Measurements from ENCODE around the gene SIPA1L3. TPM values are rescaled to one million over a fixed set of nuclear protein-coding genes. Genes with fewer than 3 reads are reported as not detected.

Gene SIPA1L3
- polyA plus RNA-seq, 1 donor from 2014 or later = 2.8 TPM

DNA sequence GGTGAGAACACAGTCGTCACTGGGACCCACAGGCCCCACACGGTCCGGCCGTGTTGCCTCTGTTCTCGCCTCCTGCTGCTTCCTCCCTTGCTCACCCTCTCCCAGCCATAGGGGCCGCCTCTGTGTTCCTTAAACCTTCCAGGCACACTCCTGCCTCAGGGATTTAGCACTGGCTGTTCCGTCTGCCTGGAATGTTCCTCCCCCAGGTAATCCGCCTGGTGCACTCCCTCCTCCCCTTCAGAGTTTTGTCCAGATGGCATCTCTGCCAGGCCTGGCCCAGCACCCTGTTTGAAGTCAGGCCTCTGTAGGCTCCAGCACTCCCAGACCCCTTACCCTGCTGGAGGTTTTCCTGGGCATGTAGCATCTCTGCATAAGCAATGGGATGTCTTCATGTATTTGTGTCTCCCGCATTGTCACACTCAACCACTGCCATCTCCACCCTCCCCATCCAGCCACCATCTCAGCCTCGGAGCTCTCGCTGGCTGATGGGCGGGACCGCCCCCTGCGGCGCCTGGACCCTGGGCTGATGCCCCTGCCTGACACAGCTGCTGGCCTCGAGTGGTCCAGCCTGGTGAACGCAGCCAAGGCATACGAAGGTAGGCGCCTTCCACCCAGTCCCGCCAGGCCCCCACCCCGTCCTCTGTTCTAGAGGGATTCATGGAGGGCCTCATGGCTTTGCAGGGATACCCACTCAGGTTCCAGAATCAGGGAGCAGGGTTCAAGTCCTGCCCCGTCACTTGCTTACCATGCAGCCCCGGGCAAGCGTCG, 291.1 kb downstream of the SIPA1L3 start:
- Histone ChIP-seq H2AFZ (ENCODE audit: low read depth, low read length) (no peak overlapping the region), H3K9me2 (ENCODE audit: insufficient read depth, low read length) (no peaks in the 10 kb centered on the region), H3K79me2 (replicated peaks; ENCODE audit: insufficient read depth, low read length) (no peaks in the 10 kb centered on the region), H4K20me1 (ENCODE audit: insufficient read depth) (no peaks in the 10 kb centered on the region), H3K27me3 (ENCODE audit: insufficient read depth, low read depth, low read length) (no peaks in the 10 kb centered on the region), H3K36me3 (ENCODE audit: insufficient read depth, low read length) (no peaks in the 10 kb centered on the region), H3K27ac (ENCODE audit: low read length) (no peak overlapping the region), H3K4me2 (ENCODE audit: low read length) (no peak overlapping the region), H3F3A (ENCODE audit: insufficient read depth, low read length, poor library complexity, severe bottlenecking) (no peaks in the 10 kb centered on the region), H3K4me3 (ENCODE audit: low read length) (no peak overlapping the region), H3K9me3 (ENCODE audit: low read length) (no peaks in the 10 kb centered on the region), H3K9ac (ENCODE audit: low read length) (no peak overlapping the region)
- TF ChIP-seq RAD21 (conservative IDR thresholded peaks at IDR 0.05) (no peak), TAF1 (IDR thresholded peaks at IDR 0.05; ENCODE audit: low read depth) (no peak), POLR2AphosphoS5 (IDR thresholded peaks at IDR 0.05) (no peak), SMC3 (conservative IDR thresholded peaks at IDR 0.05; ENCODE audit: poor library complexity) (no peak), EP300 (conservative IDR thresholded peaks at IDR 0.05; ENCODE audit: poor library complexity, severe bottlenecking) (no peak), MXI1 (conservative IDR thresholded peaks at IDR 0.05; ENCODE audit: poor library complexity, severe bottlenecking) (no peak), EZH2 (IDR thresholded peaks at IDR 0.05; ENCODE audit: borderline replicate concordance, insufficient read depth, low read length, poor library complexity, severe bottlenecking) (no peak)
- TF ChIP-seq, protein P1, sequence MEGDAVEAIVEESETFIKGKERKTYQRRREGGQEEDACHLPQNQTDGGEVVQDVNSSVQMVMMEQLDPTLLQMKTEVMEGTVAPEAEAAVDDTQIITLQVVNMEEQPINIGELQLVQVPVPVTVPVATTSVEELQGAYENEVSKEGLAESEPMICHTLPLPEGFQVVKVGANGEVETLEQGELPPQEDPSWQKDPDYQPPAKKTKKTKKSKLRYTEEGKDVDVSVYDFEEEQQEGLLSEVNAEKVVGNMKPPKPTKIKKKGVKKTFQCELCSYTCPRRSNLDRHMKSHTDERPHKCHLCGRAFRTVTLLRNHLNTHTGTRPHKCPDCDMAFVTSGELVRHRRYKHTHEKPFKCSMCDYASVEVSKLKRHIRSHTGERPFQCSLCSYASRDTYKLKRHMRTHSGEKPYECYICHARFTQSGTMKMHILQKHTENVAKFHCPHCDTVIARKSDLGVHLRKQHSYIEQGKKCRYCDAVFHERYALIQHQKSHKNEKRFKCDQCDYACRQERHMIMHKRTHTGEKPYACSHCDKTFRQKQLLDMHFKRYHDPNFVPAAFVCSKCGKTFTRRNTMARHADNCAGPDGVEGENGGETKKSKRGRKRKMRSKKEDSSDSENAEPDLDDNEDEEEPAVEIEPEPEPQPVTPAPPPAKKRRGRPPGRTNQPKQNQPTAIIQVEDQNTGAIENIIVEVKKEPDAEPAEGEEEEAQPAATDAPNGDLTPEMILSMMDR (IDR thresholded peaks at IDR 0.05; ENCODE audit: poor library complexity, severe bottlenecking) = no peak
- TF ChIP-seq, protein P2, sequence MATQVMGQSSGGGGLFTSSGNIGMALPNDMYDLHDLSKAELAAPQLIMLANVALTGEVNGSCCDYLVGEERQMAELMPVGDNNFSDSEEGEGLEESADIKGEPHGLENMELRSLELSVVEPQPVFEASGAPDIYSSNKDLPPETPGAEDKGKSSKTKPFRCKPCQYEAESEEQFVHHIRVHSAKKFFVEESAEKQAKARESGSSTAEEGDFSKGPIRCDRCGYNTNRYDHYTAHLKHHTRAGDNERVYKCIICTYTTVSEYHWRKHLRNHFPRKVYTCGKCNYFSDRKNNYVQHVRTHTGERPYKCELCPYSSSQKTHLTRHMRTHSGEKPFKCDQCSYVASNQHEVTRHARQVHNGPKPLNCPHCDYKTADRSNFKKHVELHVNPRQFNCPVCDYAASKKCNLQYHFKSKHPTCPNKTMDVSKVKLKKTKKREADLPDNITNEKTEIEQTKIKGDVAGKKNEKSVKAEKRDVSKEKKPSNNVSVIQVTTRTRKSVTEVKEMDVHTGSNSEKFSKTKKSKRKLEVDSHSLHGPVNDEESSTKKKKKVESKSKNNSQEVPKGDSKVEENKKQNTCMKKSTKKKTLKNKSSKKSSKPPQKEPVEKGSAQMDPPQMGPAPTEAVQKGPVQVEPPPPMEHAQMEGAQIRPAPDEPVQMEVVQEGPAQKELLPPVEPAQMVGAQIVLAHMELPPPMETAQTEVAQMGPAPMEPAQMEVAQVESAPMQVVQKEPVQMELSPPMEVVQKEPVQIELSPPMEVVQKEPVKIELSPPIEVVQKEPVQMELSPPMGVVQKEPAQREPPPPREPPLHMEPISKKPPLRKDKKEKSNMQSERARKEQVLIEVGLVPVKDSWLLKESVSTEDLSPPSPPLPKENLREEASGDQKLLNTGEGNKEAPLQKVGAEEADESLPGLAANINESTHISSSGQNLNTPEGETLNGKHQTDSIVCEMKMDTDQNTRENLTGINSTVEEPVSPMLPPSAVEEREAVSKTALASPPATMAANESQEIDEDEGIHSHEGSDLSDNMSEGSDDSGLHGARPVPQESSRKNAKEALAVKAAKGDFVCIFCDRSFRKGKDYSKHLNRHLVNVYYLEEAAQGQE (IDR thresholded peaks at IDR 0.05; ENCODE audit: borderline replicate concordance) = no peak

DNA sequence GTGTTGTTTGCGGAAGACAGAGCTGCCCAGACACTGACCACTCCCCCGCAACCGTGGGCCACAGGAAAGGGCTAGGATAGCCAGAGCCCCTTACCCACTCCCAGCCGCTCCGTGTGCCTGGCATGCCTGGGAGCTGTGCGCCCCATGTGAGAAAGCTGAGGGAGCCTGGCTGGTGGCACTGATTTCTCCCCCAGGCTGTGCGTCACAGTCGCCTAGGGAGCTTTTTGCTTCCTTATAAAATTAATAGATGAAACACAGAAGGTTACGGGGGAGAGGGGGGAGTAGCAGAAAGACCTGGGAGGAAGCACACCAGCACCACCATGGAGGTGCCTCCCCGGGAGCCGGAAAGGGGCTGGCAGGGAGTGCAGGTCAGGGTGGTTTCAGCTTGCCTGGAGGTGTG, 292.3 kb downstream of the SIPA1L3 start:
- Histone ChIP-seq H3K9ac (ENCODE audit: low read length) (no peak overlapping the region), H3K9me3 (ENCODE audit: low read length) (no peaks in the 10 kb centered on the region), H3F3A (ENCODE audit: insufficient read depth, low read length, poor library complexity, severe bottlenecking) (no peaks in the 10 kb centered on the region), H3K79me2 (replicated peaks; ENCODE audit: insufficient read depth, low read length) (no peaks in the 10 kb centered on the region), H4K20me1 (ENCODE audit: insufficient read depth) (no peaks in the 10 kb centered on the region), H3K4me3 (ENCODE audit: low read length) (no peak overlapping the region), H3K36me3 (ENCODE audit: insufficient read depth, low read length) (no peaks in the 10 kb centered on the region), H3K27me3 (ENCODE audit: insufficient read depth, low read depth, low read length) (no peaks in the 10 kb centered on the region), H2AFZ (ENCODE audit: low read depth, low read length) (no peak overlapping the region), H3K9me2 (ENCODE audit: insufficient read depth, low read length) (no peaks in the 10 kb centered on the region), H3K4me2 (ENCODE audit: low read length) (no peak overlapping the region), H3K27ac (ENCODE audit: low read length) (no peak overlapping the region)
- TF ChIP-seq, protein P2 (IDR thresholded peaks at IDR 0.05; ENCODE audit: borderline replicate concordance) = no peak
- TF ChIP-seq SMC3 (conservative IDR thresholded peaks at IDR 0.05; ENCODE audit: poor library complexity) (no peak), POLR2AphosphoS5 (IDR thresholded peaks at IDR 0.05) (no peak), RAD21 (conservative IDR thresholded peaks at IDR 0.05) (no peak), EZH2 (IDR thresholded peaks at IDR 0.05; ENCODE audit: borderline replicate concordance, insufficient read depth, low read length, poor library complexity, severe bottlenecking) (no peak), EP300 (conservative IDR thresholded peaks at IDR 0.05; ENCODE audit: poor library complexity, severe bottlenecking) (no peak), TAF1 (IDR thresholded peaks at IDR 0.05; ENCODE audit: low read depth) (no peak), MXI1 (conservative IDR thresholded peaks at IDR 0.05; ENCODE audit: poor library complexity, severe bottlenecking) (no peak)
- TF ChIP-seq, protein P1 (IDR thresholded peaks at IDR 0.05; ENCODE audit: poor library complexity, severe bottlenecking) = no peak

All from neural cell (in vitro differentiated cells).